AG09309 (cell line): ENCODE results near the gene ATP8B2.
A peak's percentile ranks its signal among the peaks of the same experiment; 100 is the strongest.
"Not testable (repeated sequence)": the region's sequence is repeated elsewhere in the genome, so short reads cannot be mapped to it uniquely, and the experiment has no call there.

ENCODE experiments used
- DNase-seq: peaks from one replicate; pipeline ENCODE4 v3.0.0-alpha.2; 2010; ENCODE audit warnings: low read depth
- H3K4me3 ChIP-seq: 2 replicates; pipeline ENCODE4 v1.5.1; 2011; ENCODE audit warnings: mild to moderate bottlenecking, low read depth, low read length, moderate library complexity; ENCODE audit not compliant: control insufficient read depth
- CTCF ChIP-seq: IDR thresholded peaks from 2 replicates; pipeline ENCODE4 v1.5.1; 2011; ENCODE audit warnings: mild to moderate bottlenecking, low read depth, low read length, inconsistent platforms; ENCODE audit not compliant: insufficient read depth, control insufficient read depth; ENCODE audit errors: missing control alignments

Gene ATP8B2

DNA sequence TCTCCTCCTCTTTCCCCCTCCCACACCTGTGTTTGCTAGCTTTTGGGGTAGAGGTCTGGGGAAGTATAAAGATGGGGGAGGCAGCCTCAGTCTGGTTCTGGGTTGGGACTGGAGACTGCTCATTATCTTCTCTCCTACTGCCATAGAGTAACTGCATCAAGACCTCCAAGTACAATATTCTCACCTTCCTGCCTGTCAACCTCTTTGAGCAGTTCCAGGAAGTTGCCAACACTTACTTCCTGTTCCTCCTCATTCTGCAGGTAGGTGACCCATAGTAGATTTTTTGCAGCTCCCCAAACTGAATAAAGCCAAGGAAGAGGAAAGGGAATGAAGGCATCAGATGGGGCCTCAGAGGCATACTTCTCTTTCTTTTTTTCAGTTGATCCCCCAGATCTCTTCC, 5.3 kb downstream of the ATP8B2 start:
- TF ChIP-seq CTCF, result no peak
- no peak for DNase-seq
- no peak overlapping the region for H3K4me3 ChIP-seq

GRCh38 chr1:154334079-154335024, 9.0 kb downstream of the ATP8B2 start:
- DNase-seq, result no peak
- no peak overlapping the region for H3K4me3 ChIP-seq
- TF ChIP-seq CTCF, result no peak

- H3K4me3 ChIP-seq, result no peak overlapping the region
- no peak for DNase-seq
- peak; percentile 86 for TF ChIP-seq CTCF
Measured at GRCh38 chr1:154335025-154335714, 9.8 kb downstream of the ATP8B2 start.

GRCh38 chr1:154337253-154337894, 12.0 kb downstream of the ATP8B2 start:
- no peak for DNase-seq
- H3K4me3 ChIP-seq, result no peak overlapping the region
- no peak for TF ChIP-seq CTCF

GRCh38 chr1:154338875-154339274, 13.6 kb downstream of the ATP8B2 start:
- DNase-seq, result no peak
- TF ChIP-seq CTCF, result no peak
- H3K4me3 ChIP-seq, result no peak overlapping the region

- not testable (repeated sequence) for H3K4me3 ChIP-seq, DNase-seq
Measured at GRCh38 chr1:154341366-154341765, 16.0 kb downstream of the ATP8B2 start.
